ENCODE data around the gene ZNF343.

DNA sequence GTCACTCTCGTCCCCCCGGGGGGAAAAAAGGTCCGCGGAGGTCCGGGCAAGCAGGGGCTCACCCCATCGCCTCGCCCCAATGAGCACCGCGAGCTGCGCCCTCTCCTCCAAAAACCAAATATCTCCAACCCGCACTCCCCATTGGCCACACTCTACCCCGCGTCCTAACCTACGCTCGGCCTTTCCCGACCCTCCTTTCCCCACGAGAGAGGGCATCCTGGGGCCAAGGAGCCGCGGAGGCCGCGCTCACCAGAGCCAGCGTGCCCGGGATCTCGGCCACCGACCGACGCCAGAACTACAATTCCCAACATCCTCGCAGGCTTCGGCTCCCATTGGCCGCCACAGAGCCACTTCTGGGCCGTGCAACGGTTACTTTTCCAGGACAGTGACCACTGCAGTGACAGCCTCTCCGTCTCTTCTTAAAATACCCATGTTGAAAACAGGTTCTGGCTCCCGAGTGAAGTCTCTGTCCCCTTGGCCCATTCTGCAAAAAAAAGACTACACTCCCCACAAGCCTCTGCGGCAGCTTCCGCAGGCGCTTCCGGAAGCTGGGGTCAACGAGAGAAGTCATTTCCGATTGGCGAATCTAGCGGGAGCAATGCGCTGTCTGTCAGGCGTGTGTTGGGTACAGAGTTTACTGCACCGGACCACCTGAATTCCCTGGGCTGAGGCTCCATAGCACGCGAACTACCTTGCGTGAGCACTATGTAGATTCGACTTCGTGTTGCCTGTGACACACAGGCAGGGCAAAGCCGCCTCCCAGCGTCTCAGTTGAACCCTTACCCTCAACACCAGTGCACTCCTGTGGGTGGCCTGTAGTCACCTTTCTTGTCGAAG is at the start of gene ZNF343:
- TF ChIP-seq TCF7L2 (IDR thresholded peaks at IDR 0.05; ENCODE audit: borderline replicate concordance, extremely low read depth, insufficient read depth, insufficient read length) (no peak), POLR2A (IDR thresholded peaks at IDR 0.05; ENCODE audit: borderline replicate concordance, extremely low read depth, insufficient read depth, insufficient read length) (peak; percentile 90)
